Activated naive CD4-positive, alpha-beta T cell treated with anti-CD3 and anti-CD28 coated beads, Interleukin-2, amount 50 U/mL, for 24 hours (primary cell): ENCODE results near the gene GGA2.
"Not testable (repeated sequence)": the region's sequence is repeated elsewhere in the genome, so short reads cannot be mapped to it uniquely, and the experiment has no call there.

Source experiments
- H3K27ac Mint-ChIP-seq: one replicate; pipeline ENCODE4 v1.8.0; 2021; ENCODE audit warnings: mild to moderate bottlenecking, mixed read lengths
- H3K27me3 Mint-ChIP-seq: one replicate; pipeline ENCODE4 v1.8.0; 2021; ENCODE audit warnings: mixed read lengths
- H3K36me3 Mint-ChIP-seq: one replicate; pipeline ENCODE4 v1.8.0; 2021; ENCODE audit warnings: mixed read lengths
- H3K4me1 Mint-ChIP-seq: one replicate; pipeline ENCODE4 v1.8.0; 2021; ENCODE audit warnings: mixed read lengths
- H3K4me3 Mint-ChIP-seq: one replicate; pipeline ENCODE4 v1.8.0; 2021; ENCODE audit warnings: mild to moderate bottlenecking, mixed read lengths
- H3K9me3 Mint-ChIP-seq: one replicate; pipeline ENCODE4 v1.8.0; 2021; ENCODE audit warnings: mixed read lengths

Gene GGA2

DNA sequence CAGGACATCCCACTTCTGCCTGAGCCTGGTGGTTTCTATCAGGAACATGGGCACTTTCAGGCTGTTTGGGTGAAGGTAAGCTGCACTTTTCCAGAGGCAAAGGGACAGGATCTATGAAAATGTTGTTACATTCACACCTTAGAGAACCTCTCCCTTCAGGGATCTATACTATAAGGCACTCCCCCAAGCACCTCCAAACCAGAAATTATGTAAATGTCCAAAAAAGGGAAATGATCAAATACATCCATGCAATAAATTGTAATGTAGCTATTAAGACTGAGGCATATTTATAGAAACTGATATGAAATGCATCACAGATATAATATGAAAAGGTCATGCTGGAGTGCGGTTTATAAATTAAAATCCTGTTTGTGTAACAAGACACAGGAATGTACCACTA is 34.0 kb downstream of the GGA2 start:
- Mint-ChIP-seq H3K27me3 (no peaks in the 10 kb centered on the region), H3K4me3 (no peak overlapping the region), H3K9me3 (no peaks in the 10 kb centered on the region), H3K27ac (no peak overlapping the region), H3K4me1 (no peaks in the 10 kb centered on the region), H3K36me3 (peaks cover 10% of the 10 kb centered on the region)

- Mint-ChIP-seq H3K4me3 (no peak overlapping the region), H3K36me3 (peaks cover 12% of the 10 kb centered on the region), H3K9me3 (no peaks in the 10 kb centered on the region), H3K27ac (no peak overlapping the region), H3K27me3 (no peaks in the 10 kb centered on the region), H3K4me1 (no peaks in the 10 kb centered on the region)
Observed at GRCh38 chr16:23469814-23470213, 40.5 kb downstream of the GGA2 start.

- Mint-ChIP-seq H3K27me3 (no peaks in the 10 kb centered on the region), H3K27ac (peak overlapping the region; percentile 52), H3K9me3 (no peaks in the 10 kb centered on the region), H3K4me3 (no peak overlapping the region), H3K4me1 (no peaks in the 10 kb centered on the region), H3K36me3 (peaks cover 12% of the 10 kb centered on the region)
Observed at GRCh38 chr16:23466162-23466885, 44.0 kb downstream of the GGA2 start.

DNA sequence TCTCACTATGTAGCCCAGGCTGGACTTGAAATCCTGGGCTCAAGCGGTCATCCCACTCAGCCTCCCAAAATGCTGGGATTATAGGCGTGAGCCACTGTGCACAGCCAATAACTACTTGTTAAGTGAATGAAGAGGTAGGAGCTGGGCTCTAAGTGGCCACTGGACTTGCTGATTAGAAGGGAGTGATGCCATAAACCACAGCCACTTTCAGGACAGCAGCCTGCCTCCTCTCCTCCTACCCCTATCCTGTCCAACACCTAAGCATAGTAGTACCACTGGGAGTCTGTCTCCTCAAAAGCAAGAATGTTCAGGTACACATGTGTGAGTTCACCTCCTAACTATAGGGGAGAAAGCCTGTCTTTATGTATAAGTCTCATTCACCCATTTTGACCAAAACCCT is 45.1 kb downstream of the GGA2 start:
- Mint-ChIP-seq H3K36me3 (peaks cover 11% of the 10 kb centered on the region), H3K4me3 (no peak overlapping the region), H3K9me3 (no peaks in the 10 kb centered on the region), H3K27me3 (no peaks in the 10 kb centered on the region), H3K27ac (no peak overlapping the region), H3K4me1 (no peaks in the 10 kb centered on the region)

GRCh38 chr16:23464196-23464595 is 46.1 kb downstream of the GGA2 start:
- Mint-ChIP-seq H3K4me3 (no peak overlapping the region), H3K4me1 (no peaks in the 10 kb centered on the region), H3K27me3 (no peaks in the 10 kb centered on the region), H3K27ac (peak overlapping the region; percentile 4), H3K36me3 (peaks cover 10% of the 10 kb centered on the region), H3K9me3 (no peaks in the 10 kb centered on the region)

DNA sequence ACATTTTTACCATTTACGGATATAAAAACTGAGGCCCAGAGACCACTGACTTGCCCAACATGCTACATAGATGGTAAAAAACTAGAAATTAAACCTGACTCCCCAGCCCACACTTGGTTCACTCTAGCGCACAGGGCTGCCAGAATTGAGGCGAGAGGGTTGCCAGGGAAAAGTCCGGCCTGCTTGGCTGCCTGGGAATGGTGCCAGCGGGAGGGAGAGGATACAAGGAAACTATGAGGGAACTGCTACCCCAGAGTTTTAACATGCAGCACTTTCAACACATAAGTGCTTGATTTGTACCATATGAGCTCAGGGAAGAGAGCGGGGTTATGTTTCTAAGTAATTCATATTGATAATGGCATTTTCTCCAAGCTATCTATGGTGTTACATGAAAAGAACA is 47.3 kb downstream of the GGA2 start:
- H3K27me3 Mint-ChIP-seq, H3K27ac Mint-ChIP-seq, H3K4me1 Mint-ChIP-seq, H3K4me3 Mint-ChIP-seq, H3K36me3 Mint-ChIP-seq, H3K9me3 Mint-ChIP-seq: not testable (repeated sequence)

DNA sequence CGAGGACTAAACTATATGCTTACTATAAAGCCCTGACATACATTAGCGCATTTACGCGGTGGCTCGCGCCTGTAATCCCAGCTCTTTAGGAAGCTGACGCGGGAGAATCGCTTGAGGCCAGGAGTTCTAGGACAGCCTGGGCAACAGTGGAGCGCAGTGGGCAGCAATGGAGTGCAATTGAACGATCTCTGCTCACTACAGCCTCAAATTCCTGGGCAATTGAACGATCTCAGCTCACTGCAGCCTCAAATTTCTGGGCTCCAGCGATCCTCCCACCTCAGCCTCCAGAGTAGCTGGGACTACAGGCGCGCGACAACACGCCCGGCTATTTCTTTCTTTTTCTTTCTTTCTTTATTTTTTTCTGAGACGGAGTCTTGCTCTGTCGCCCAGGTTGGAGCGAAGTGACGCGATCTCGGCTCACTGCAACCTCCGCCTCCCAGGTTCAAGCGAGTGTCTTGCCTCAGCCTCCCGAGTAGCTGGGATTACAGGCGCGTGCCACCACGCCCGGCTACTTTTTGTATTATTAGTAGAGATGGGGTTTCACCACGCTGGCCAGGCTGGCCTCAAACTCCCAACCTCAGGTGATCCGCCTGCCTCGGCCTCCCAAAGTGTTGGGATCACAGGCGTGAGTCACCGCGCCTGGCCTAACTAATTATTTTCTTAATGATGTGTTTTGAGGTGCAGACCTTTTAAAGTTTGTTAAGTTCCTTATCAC is 56.8 kb downstream of the GGA2 start:
- no peaks in the 10 kb centered on the region for H3K36me3 Mint-ChIP-seq
- H3K27me3 Mint-ChIP-seq: no peaks in the 10 kb centered on the region
- peak overlapping the region; percentile 90 for H3K27ac Mint-ChIP-seq
- peaks cover 39% of the 10 kb centered on the region for H3K4me1 Mint-ChIP-seq
- H3K4me3 Mint-ChIP-seq: peak overlapping the region; percentile 94
- H3K9me3 Mint-ChIP-seq: no peaks in the 10 kb centered on the region

- Mint-ChIP-seq H3K27ac (peak within 1 kb of the TSS; percentile 93), H3K4me1 (peaks cover 46% of the 10 kb centered on the region), H3K4me3 (peak within 1 kb of the TSS; percentile 94), H3K27me3 (no peaks in the 10 kb centered on the region), H3K9me3 (no peaks in the 10 kb centered on the region), H3K36me3 (peaks cover 1% of the 10 kb centered on the region)
Observed at GRCh38 chr16:23452572-23453337, 57.5 kb downstream of the GGA2 start, which contains the start of gene COG7. TSS of gene COG7 (minus strand) at chr16:23453189. CDS start at chr16:23452994, 195 bp downstream.

DNA sequence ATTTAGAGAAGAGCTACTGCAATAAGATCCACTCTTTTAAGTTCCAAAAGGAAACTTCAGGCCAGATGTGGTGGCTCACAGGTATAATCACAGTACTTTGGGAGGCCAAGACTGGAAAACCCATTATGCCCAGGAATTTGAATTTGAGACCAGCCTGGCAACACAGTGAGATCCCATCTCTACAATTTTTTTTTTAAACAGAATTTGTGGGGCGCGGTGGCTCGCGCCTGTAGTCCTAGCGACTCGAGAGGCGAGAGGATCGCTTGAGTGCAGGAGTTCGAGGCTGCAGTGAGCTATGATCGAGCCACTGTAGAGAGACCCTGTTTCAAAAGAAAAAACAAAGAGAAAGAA is 58.1 kb downstream of the GGA2 start:
- H3K4me1 Mint-ChIP-seq: peaks cover 46% of the 10 kb centered on the region

GRCh38 chr16:23448392-23448791 is 61.9 kb downstream of the GGA2 start:
- Mint-ChIP-seq H3K9me3 (no peaks in the 10 kb centered on the region), H3K36me3 (peaks cover 1% of the 10 kb centered on the region), H3K27ac (no peak overlapping the region), H3K27me3 (no peaks in the 10 kb centered on the region), H3K4me3 (no peak overlapping the region), H3K4me1 (peaks cover 42% of the 10 kb centered on the region)

More for the DNA sequence above, 58.1 kb downstream of the GGA2 start:
- H3K9me3 Mint-ChIP-seq: no peaks in the 10 kb centered on the region
- no peaks in the 10 kb centered on the region for H3K27me3 Mint-ChIP-seq
- H3K36me3 Mint-ChIP-seq: peaks cover 1% of the 10 kb centered on the region
- peak overlapping the region; percentile 94 for H3K4me3 Mint-ChIP-seq
- H3K27ac Mint-ChIP-seq: peak overlapping the region; percentile 93

DNA sequence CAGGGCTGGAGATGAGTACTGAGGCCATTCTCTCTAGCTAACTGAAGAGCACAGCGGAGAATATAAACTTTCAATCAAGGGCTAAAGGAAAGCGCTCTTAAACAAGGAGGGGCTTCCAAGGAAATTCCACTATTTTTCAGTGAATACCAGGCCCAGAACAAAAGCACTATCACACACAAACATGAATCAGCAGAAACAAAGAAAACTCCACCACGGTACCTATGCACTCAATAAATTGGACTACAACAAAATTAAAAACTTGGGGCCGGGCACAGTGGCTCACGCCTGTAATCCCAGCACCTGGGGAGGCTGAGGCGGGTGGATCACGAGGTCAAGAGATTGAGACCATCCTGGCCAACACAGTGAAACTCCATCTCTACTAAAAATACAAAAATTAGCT is 72.8 kb downstream of the GGA2 start:
- H3K27ac Mint-ChIP-seq, H3K4me3 Mint-ChIP-seq, H3K27me3 Mint-ChIP-seq, H3K9me3 Mint-ChIP-seq, H3K4me1 Mint-ChIP-seq: not testable (repeated sequence)
- peaks cover 18% of the 10 kb centered on the region for H3K36me3 Mint-ChIP-seq

DNA sequence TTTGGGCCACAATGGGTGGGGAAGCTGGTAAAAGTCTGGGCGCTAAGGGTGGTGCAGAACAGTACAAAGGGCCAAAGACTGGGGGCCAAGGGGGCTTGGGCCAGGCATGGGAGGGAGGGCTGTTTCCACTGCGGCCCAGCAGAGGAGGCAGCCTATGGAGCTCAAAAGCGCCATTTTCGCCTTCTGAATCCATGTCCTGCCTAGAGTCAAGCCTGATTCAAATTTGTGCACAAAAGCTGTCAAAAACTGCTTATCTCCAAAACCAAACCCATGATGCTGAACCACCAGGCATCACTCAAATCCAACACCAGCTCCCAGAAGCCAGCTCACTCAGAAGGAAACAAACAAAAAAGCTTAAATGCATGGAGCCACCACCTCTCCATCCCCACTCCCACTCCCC is 73.3 kb downstream of the GGA2 start:
- Mint-ChIP-seq H3K27ac (no peak overlapping the region), H3K4me3 (no peak overlapping the region), H3K27me3 (no peaks in the 10 kb centered on the region), H3K36me3 (peaks cover 18% of the 10 kb centered on the region), H3K4me1 (peaks cover 4% of the 10 kb centered on the region), H3K9me3 (no peaks in the 10 kb centered on the region)

DNA sequence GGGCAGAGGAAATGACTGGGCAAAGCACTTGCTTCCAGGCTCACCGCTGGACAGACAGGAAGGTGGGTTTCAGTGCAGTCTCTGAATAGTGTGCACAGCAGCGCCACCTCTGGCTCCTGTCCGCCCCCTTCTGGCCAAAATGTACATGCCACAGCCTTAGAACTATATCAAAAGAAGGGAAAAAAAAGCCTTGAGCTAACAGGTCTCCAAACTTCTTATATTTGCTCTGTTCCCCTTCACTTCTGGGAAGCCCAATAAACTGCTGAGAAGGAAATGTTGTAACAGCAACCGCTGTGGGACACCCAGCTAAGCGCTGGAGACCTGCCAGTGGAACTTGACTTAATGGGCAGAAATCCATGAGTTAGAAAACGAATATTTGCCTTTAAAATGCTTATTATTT is 74.8 kb downstream of the GGA2 start:
- peaks cover 16% of the 10 kb centered on the region for H3K36me3 Mint-ChIP-seq
- peaks cover 4% of the 10 kb centered on the region for H3K4me1 Mint-ChIP-seq
- no peaks in the 10 kb centered on the region for H3K27me3 Mint-ChIP-seq
- H3K9me3 Mint-ChIP-seq: no peaks in the 10 kb centered on the region
- H3K4me3 Mint-ChIP-seq: no peak overlapping the region
- H3K27ac Mint-ChIP-seq: no peak overlapping the region

- peaks cover 12% of the 10 kb centered on the region for H3K36me3 Mint-ChIP-seq
- no peaks in the 10 kb centered on the region for H3K9me3 Mint-ChIP-seq
- H3K27ac Mint-ChIP-seq: no peak overlapping the region
- no peak overlapping the region for H3K4me3 Mint-ChIP-seq
- H3K27me3 Mint-ChIP-seq: no peaks in the 10 kb centered on the region
- peaks cover 4% of the 10 kb centered on the region for H3K4me1 Mint-ChIP-seq
Observed at GRCh38 chr16:23434380-23434779, 75.9 kb downstream of the GGA2 start.

GRCh38 chr16:23433261-23433920 is 76.9 kb downstream of the GGA2 start:
- Mint-ChIP-seq H3K4me3 (no peak overlapping the region), H3K27me3 (no peaks in the 10 kb centered on the region), H3K36me3 (peaks cover 9% of the 10 kb centered on the region), H3K9me3 (no peaks in the 10 kb centered on the region), H3K4me1 (peaks cover 4% of the 10 kb centered on the region), H3K27ac (no peak overlapping the region)
